ENCODE measurements around the gene ZFR2.

ZFR2 gene

DNA sequence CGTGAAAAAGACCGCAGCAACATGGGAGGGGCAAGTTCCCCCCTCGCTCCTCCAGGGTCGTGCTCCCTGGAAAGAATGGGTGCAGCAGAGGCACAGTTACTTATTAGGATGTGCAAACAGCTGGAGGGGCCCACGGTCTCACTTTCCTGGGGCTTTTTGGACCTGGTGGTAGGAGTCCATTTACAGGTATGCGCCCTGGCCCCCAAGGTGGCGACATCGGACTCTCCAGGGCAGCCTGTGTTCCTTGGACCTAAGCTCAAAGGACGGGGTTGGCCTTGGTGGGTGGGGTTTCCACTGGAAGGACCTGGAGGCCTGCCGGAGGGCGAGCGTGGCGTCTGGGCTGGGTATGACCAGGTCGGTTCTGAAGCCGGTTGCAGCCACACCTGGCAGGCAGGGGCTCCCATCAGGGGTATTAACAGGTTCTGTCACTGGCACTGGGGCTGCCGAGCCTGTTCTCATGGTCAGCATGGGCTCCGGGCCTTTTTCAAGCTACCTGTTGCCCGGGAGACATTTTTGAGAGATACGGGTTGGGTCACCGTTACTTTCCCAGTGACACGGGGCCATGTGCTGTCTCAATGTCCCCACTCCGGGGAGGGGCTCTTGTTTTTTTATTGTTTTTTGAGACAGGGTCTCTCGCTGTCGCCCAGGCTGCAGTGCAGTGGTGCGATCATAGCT, 5.9 kb downstream of the ZFR2 start:
- Histone ChIP-seq H3K4me3 (ENCODE audit: low read length) (no peak overlapping the region), H3K27me3 (ENCODE audit: insufficient read depth, low read length) (no peaks in the 10 kb centered on the region), H3K4me1 (ENCODE audit: insufficient read depth, low read length) (no peaks in the 10 kb centered on the region)

DNA sequence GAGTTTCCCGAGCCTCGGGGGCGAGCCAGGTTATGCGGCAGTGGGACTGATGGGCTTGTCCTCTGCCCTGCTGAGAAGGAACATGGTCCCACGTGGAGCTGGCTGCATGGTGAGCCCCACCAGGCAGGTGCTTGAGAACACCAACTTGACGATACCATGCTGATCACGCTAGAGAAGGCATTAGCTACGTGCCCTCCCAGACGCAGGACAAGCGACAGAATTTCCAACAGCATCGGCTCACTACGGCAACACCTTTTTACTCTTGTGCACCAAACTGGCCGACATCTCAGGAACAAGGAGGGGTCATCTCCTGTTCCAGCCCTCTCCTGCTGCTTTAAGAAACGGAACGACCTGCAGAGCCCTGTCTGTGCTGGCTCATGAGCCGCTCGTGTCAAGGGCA, 8.3 kb downstream of the ZFR2 start:
- no peaks in the 10 kb centered on the region for H3K27me3 ChIP-seq (ENCODE audit: insufficient read depth, low read length)
- no peak overlapping the region for H3K4me3 ChIP-seq (ENCODE audit: low read length)

More for the DNA sequence above, 5.9 kb downstream of the ZFR2 start:
- Histone ChIP-seq H3K9me3 (ENCODE audit: low read length) (no peaks in the 10 kb centered on the region), H3K36me3 (ENCODE audit: insufficient read depth, low read length) (no peaks in the 10 kb centered on the region), H2AFZ (ENCODE audit: low read depth, low read length) (no peak overlapping the region)

DNA sequence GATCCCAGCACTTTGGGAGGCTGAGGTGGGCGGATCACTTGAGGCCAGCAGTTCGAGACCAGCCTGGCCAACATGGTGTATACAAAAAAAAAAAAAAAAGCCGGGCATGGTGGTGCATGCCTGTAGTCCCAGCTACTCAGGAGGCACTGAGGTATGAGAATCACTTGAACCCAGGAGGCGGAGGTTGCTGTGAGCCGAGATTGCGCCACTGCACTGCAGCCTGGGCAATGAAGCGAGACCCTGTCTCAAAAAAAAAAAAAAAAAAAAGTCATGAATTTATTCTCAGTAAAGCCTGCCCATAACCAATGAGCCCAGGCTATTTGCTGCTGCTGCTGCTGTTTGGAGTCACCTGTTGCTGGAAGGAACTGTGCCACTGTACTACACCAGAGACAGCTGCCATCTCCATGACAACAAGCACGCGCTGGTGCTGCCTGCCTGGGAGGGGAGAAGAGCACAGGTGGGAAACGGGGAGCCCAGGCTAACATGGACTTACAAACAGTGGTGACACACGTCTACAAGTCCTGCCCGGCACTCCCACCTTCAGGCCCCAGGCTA, 11.3 kb downstream of the ZFR2 start:
- Histone ChIP-seq H2AFZ (ENCODE audit: low read depth, low read length) (no peak overlapping the region), H3K4me3 (ENCODE audit: low read length) (no peak overlapping the region), H3K4me1 (ENCODE audit: insufficient read depth, low read length) (no peaks in the 10 kb centered on the region), H3K27me3 (ENCODE audit: insufficient read depth, low read length) (no peaks in the 10 kb centered on the region), H3K9me3 (ENCODE audit: low read length) (no peaks in the 10 kb centered on the region), H3K36me3 (ENCODE audit: insufficient read depth, low read length) (no peaks in the 10 kb centered on the region)

More for the DNA sequence above, 8.3 kb downstream of the ZFR2 start:
- no peaks in the 10 kb centered on the region for H3K9me3 ChIP-seq (ENCODE audit: low read length)
- H3K36me3 ChIP-seq (ENCODE audit: insufficient read depth, low read length), result no peaks in the 10 kb centered on the region
- H3K4me1 ChIP-seq (ENCODE audit: insufficient read depth, low read length), result no peaks in the 10 kb centered on the region
- H2AFZ ChIP-seq (ENCODE audit: low read depth, low read length), result no peak overlapping the region

DNA sequence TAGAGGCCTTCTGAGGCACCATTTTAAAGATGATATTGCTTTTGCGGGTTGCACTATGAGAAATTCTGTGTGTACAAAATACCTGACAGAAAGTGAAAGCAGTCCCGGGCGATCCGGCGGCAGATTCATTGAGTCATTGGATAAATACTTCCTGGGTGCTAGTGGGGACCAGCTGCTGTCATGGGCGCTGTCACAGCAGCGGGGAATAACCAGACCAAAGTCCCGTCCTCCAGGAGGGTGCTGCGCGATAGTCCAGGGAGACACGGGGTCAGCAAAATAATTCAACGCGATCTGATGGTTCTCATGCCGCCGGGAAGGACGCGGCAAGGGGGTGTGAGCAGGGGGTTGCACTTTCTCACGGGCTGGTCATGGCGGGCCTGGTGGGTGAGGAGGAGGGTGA, 13.5 kb downstream of the ZFR2 start:
- Histone ChIP-seq H2AFZ (ENCODE audit: low read depth, low read length) (no peak overlapping the region), H3K4me3 (ENCODE audit: low read length) (no peak overlapping the region), H3K36me3 (ENCODE audit: insufficient read depth, low read length) (no peaks in the 10 kb centered on the region), H3K27me3 (ENCODE audit: insufficient read depth, low read length) (no peaks in the 10 kb centered on the region), H3K4me1 (ENCODE audit: insufficient read depth, low read length) (no peaks in the 10 kb centered on the region), H3K9me3 (ENCODE audit: low read length) (no peaks in the 10 kb centered on the region)

DNA sequence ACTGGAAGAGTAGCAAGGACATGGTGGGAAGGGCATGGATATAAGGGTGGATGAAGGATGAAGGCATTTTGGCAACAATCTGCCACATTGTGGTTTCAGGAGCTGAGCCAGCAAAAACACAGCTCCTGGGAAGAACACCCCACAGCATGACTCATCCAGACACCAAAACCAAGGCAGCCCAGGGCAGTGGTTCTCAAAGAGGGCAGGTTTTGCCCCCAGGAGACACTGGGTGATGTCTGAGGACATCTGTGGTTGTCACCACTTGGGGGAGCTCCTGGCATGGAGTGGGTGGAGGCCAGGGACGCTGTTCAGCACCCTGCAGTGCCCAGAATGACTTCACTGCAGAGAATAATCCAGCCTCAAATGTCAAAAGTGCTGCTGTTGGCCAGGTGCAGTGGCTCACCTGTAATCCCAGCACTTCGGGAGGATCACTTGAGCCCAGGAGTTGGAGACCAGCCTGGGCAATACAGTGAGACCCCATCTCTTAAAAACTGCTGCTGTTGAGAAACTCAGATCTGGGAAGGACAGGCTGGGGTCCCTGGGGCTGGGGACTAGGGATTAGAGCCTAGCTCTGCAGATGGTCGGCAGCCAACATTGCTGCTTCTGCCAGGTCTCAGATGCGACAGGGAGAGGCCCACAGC, 16.1 kb downstream of the ZFR2 start:
- Histone ChIP-seq H3K9me3 (ENCODE audit: low read length) (no peaks in the 10 kb centered on the region), H3K36me3 (ENCODE audit: insufficient read depth, low read length) (no peaks in the 10 kb centered on the region)

DNA sequence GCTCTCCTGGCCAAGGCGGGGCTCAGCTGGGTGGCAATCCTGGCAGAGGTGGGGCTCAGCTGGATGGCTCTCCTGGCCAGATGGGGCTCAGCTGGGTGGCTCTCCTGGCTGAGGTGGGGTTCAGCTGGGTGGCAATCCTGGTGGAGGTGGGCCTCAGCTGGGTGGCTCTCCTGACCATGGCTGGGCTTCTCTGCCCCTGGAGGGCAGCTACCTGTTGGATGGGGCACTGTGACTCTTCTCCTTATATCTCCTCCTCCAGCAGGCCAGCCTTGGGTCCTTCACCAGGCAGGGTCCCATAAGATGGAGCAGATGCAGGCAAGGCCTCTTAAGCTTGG, 16.7 kb downstream of the ZFR2 start:
- Histone ChIP-seq H3K9me3 (ENCODE audit: low read length) (no peaks in the 10 kb centered on the region), H3K4me1 (ENCODE audit: insufficient read depth, low read length) (no peaks in the 10 kb centered on the region), H2AFZ (ENCODE audit: low read depth, low read length) (no peak overlapping the region), H3K36me3 (ENCODE audit: insufficient read depth, low read length) (no peaks in the 10 kb centered on the region), H3K4me3 (ENCODE audit: low read length) (no peak overlapping the region), H3K27me3 (ENCODE audit: insufficient read depth, low read length) (no peaks in the 10 kb centered on the region)

More for the DNA sequence above, 16.1 kb downstream of the ZFR2 start:
- H3K4me1 ChIP-seq (ENCODE audit: insufficient read depth, low read length), result no peaks in the 10 kb centered on the region
- H3K4me3 ChIP-seq (ENCODE audit: low read length), result no peak overlapping the region
- no peaks in the 10 kb centered on the region for H3K27me3 ChIP-seq (ENCODE audit: insufficient read depth, low read length)
- H2AFZ ChIP-seq (ENCODE audit: low read depth, low read length), result no peak overlapping the region

DNA sequence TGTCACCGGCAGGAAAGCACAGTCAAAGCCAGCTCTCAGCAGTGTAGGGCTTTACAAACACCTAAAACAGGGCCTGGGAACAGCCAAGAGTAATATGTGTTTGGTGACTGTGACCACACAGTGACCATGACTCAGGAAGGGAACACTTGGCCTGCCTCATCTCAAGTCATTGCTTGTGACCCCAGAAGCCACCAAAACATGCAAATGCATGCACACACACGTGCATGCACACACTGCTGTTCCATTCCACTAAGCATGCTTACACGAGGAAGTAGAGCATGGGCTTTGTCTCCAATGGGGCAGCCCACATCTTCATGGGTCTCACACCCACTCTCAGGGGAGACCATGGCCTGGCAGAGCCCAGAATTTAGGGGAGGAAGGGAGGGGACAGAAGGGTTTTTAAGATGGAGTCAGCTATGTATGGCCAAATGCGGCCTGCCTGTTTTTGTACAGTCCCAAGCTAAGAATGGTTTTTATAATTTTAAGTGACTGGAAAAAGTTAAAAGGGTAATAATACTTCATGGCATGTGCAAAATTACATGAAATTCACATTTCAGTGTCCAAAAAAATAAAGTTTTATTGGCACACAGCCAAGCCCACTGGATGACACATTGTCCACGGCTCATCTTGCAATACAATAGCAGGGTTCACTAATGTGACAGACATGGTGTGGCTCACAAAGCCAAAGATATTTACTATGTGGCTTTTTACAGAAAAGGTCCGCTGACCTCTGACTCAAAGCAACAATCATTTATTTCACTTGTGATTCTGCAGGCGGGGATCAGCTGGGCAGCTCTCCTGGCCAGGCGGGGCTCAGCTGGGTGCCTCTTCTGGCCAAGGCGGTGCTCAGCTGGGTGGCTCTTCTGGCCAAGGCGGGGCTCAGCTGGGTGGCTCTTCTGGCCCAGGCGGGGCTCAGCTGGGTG, 17.3 kb downstream of the ZFR2 start:
- no peaks in the 10 kb centered on the region for H3K36me3 ChIP-seq (ENCODE audit: insufficient read depth, low read length)
- H3K4me3 ChIP-seq (ENCODE audit: low read length), result no peak overlapping the region
- H3K4me1 ChIP-seq (ENCODE audit: insufficient read depth, low read length), result no peaks in the 10 kb centered on the region
- H2AFZ ChIP-seq (ENCODE audit: low read depth, low read length), result no peak overlapping the region
- no peaks in the 10 kb centered on the region for H3K9me3 ChIP-seq (ENCODE audit: low read length)
- H3K27me3 ChIP-seq (ENCODE audit: insufficient read depth, low read length), result no peaks in the 10 kb centered on the region

DNA sequence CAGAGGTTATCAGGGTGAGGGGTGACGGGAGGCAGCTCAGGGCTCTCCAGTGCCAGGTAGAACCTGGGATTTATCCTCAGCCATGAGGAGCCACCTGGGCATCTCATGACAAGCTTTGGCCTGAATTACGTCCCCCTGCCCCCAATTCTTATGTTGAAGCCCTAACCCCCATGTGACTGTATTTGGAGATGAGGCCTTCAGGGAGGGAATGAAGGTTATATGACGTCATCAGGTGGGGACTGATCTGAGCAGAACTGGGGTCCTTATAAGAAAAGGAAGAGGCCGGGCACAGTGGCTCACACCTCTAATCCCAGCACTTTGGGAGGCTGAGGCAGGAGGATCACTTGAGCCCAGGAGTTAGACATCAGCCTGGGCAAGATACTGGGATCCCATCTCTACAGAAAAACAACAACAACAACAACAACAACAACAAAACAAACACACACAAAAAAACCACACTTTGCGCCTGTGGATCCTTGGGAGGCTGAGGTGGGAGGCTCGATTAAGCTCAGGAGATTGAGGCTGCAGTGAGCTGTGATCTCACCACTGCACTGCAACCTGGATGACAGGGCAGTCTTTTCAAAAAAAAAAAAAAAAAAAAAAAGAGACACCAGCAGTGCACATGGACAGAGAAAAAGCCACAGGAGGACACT, 18.4 kb downstream of the ZFR2 start:
- Histone ChIP-seq H3K9me3 (ENCODE audit: low read length) (no peaks in the 10 kb centered on the region), H2AFZ (ENCODE audit: low read depth, low read length) (no peak overlapping the region), H3K36me3 (ENCODE audit: insufficient read depth, low read length) (no peaks in the 10 kb centered on the region), H3K4me1 (ENCODE audit: insufficient read depth, low read length) (no peaks in the 10 kb centered on the region), H3K27me3 (ENCODE audit: insufficient read depth, low read length) (no peaks in the 10 kb centered on the region), H3K4me3 (ENCODE audit: low read length) (no peak overlapping the region)

DNA sequence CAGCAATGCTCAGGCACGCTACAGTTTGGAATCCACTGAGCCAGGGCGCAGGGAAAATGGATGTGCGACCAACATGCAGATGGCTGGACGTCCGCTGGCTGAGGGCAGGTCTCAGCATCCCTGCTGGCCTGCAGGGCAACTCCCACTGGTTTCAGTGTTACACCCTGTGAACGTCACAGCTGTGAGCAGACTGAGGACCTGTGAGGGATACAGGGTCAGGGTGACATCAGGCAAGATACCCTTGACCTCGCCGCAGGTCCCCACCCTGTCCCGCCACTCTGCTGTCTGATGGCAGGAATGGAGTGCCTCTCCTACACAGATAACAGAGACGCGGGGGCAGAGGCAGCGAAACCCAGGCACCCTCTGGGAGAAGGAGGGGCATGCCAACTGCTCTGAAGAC, 19.1 kb downstream of the ZFR2 start:
- Histone ChIP-seq H3K36me3 (ENCODE audit: insufficient read depth, low read length) (no peaks in the 10 kb centered on the region), H3K4me1 (ENCODE audit: insufficient read depth, low read length) (no peaks in the 10 kb centered on the region), H2AFZ (ENCODE audit: low read depth, low read length) (no peak overlapping the region), H3K9me3 (ENCODE audit: low read length) (no peaks in the 10 kb centered on the region), H3K4me3 (ENCODE audit: low read length) (no peak overlapping the region), H3K27me3 (ENCODE audit: insufficient read depth, low read length) (no peaks in the 10 kb centered on the region)

DNA sequence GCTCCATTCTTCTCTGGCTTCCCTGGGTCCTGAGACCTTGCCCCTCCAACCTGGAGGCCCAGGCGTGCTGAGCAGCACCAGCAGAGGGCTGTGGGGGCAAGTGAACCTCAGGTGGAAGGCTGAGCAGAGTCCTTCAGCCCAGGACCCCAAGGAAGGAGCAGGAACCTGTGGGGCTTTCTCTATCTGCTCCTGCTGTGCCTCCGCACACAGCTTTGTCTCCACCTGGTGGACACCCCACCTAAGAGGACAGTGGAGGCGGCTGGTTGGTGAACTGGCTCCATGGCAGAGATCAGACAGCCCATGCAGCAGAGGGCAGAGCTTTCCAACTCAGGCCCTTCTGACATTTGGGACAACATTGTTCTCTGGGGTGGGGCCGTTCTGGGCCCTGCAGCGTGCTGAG, 19.7 kb downstream of the ZFR2 start:
- no peaks in the 10 kb centered on the region for H3K36me3 ChIP-seq (ENCODE audit: insufficient read depth, low read length)
- H2AFZ ChIP-seq (ENCODE audit: low read depth, low read length), result no peak overlapping the region
- H3K9me3 ChIP-seq (ENCODE audit: low read length), result no peaks in the 10 kb centered on the region
- no peaks in the 10 kb centered on the region for H3K4me1 ChIP-seq (ENCODE audit: insufficient read depth, low read length)
- H3K27me3 ChIP-seq (ENCODE audit: insufficient read depth, low read length), result no peaks in the 10 kb centered on the region
- no peak overlapping the region for H3K4me3 ChIP-seq (ENCODE audit: low read length)

DNA sequence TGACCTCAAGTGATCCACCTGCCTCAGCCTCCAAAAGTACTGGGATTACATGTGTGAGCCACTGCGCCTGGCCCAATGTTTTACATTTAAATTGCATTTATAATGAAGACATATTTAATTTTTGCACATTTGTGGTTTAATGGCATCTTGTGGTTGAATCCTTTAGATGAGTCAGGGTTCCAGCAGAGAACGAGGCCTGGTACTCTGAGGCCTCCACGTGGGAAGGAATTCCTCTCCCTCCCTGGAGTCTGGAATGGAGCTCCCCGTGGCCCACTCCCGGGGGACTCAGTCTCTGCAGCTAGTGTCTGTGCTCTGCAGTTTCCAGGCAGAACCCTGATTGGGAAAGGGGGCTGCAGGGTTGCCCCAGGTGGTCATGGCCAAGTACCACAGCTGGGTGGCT, 24.2 kb downstream of the ZFR2 start:
- Histone ChIP-seq H3K27me3 (ENCODE audit: insufficient read depth, low read length) (no peaks in the 10 kb centered on the region), H2AFZ (ENCODE audit: low read depth, low read length) (no peak overlapping the region), H3K9me3 (ENCODE audit: low read length) (no peaks in the 10 kb centered on the region), H3K36me3 (ENCODE audit: insufficient read depth, low read length) (no peaks in the 10 kb centered on the region), H3K4me3 (ENCODE audit: low read length) (no peak overlapping the region), H3K4me1 (ENCODE audit: insufficient read depth, low read length) (peaks cover under 1% of the 10 kb centered on the region)

DNA sequence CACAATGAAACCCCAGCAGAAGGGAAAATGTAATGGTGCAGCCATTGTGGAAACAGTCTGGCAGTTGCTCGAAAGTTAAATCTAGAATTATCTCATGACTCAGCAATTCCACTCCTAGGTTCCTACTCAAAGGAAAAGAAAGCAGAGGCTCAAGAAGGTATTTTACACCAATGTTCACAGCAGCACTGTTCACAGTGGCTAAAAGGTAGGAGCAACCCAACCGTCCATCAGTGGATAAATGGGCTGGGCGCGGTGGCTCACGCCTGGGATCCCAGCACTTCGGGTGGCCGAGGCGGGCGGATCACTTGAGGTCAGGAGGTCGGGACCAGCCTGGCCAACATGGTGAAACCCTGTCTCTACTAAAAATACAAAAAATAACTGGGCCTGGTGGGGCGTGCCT, 25.9 kb downstream of the ZFR2 start:
- Histone ChIP-seq H2AFZ (ENCODE audit: low read depth, low read length) (no peak overlapping the region), H3K4me1 (ENCODE audit: insufficient read depth, low read length) (peaks cover 3% of the 10 kb centered on the region), H3K36me3 (ENCODE audit: insufficient read depth, low read length) (no peaks in the 10 kb centered on the region), H3K27me3 (ENCODE audit: insufficient read depth, low read length) (no peaks in the 10 kb centered on the region), H3K9me3 (ENCODE audit: low read length) (no peaks in the 10 kb centered on the region), H3K4me3 (ENCODE audit: low read length) (no peak overlapping the region)

DNA sequence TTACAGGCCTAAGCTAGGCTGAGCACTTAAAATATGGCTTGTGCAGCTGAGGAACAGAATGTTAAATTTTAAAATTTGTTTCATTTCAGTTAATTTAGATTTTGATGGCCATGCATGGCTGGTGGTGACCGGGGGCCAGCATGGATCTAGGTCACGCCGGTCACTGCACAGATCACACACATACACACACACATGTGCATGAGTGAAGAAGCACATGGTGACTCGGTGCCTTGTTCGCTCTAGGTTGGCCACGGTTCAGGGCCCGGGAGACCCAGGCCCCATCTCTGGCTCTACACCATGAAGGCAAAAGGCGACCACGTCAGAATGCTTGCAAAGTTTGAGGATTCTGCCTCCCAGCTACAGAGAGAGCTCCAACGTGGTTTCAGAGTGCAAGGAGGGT, 28.0 kb downstream of the ZFR2 start:
- no peaks in the 10 kb centered on the region for H3K9me3 ChIP-seq (ENCODE audit: low read length)
- no peaks in the 10 kb centered on the region for H3K27me3 ChIP-seq (ENCODE audit: insufficient read depth, low read length)
- H2AFZ ChIP-seq (ENCODE audit: low read depth, low read length), result no peak overlapping the region
- no peaks in the 10 kb centered on the region for H3K36me3 ChIP-seq (ENCODE audit: insufficient read depth, low read length)
- H3K4me3 ChIP-seq (ENCODE audit: low read length), result no peak overlapping the region
- peaks cover 3% of the 10 kb centered on the region for H3K4me1 ChIP-seq (ENCODE audit: insufficient read depth, low read length)
